ENCODE data around the gene TMEM259. TPM values are rescaled to one million over a fixed set of nuclear protein-coding genes. Genes with fewer than 3 reads are reported as not detected.

The TMEM259 gene
- total and polyA plus RNA-seq, 2 of the 13 experiments (the other 11 are each of a cell fraction or from before 2014, with no cell fraction given): 64.7 to 164 TPM

Small RNA genes lying within 50 kb of the gene (small RNA-seq; reads per million reads assigned to genes)
- 0 to 3.9 (median 0.65) reads per million in 3 experiments for gene RNU6-2 (ENCODE audit: insufficient read depth in 2 of 3, insufficient read length in 3 of 3, low read depth in 2 of 3, low replicate concordance in 1 of 3)

Other genes starting within 250 kb of the TMEM259 start
- 188 and 195 TPM in 2 replicates for gene PTBP1, start 223.7 kb downstream of the TMEM259 start, total RNA-seq (2016; rRNA removed; fragmentation: Illumina TruSeq; extraction: Trizol)
- 288 and 314 TPM in 2 replicates for gene PTBP1, start 223.7 kb downstream of the TMEM259 start, polyA plus RNA-seq (2011; rRNA removed)
- 0.07 TPM in 1 of 2 replicates, not detected in the other for gene PLPPR3, start 199.2 kb downstream of the TMEM259 start, total RNA-seq (2016; rRNA removed; fragmentation: Illumina TruSeq; extraction: Trizol)
- gene PLPPR3, start 199.2 kb downstream of the TMEM259 start, polyA plus RNA-seq (2011; rRNA removed): 0.16 and 0.17 TPM in 2 replicates
- gene AZU1, start 193.3 kb downstream of the TMEM259 start, total RNA-seq (2016; rRNA removed; fragmentation: Illumina TruSeq; extraction: Trizol): not detected in 2 replicates
- 0.08 TPM in 1 of 2 replicates, not detected in the other for gene AZU1, start 193.3 kb downstream of the TMEM259 start, polyA plus RNA-seq (2011; rRNA removed)
- not detected in 2 replicates for gene PRTN3, start 180.1 kb downstream of the TMEM259 start, total RNA-seq (2016; rRNA removed; fragmentation: Illumina TruSeq; extraction: Trizol)
- gene PRTN3, start 180.1 kb downstream of the TMEM259 start, polyA plus RNA-seq (2011; rRNA removed): 0.10 TPM in 1 of 2 replicates, not detected in the other
- not detected in 2 replicates for gene ELANE, start 168.8 kb downstream of the TMEM259 start, total RNA-seq (2016; rRNA removed; fragmentation: Illumina TruSeq; extraction: Trizol)
- not detected in 2 replicates for gene ELANE, start 168.8 kb downstream of the TMEM259 start, polyA plus RNA-seq (2011; rRNA removed)
- gene CFD, start 161.5 kb downstream of the TMEM259 start, total RNA-seq (2016; rRNA removed; fragmentation: Illumina TruSeq; extraction: Trizol): 3.6 and 4.6 TPM in 2 replicates
- 2.3 and 3.9 TPM in 2 replicates for gene CFD, start 161.5 kb downstream of the TMEM259 start, polyA plus RNA-seq (2011; rRNA removed)
- 14.8 and 18.4 TPM in 2 replicates for gene MED16, start 127.9 kb downstream of the TMEM259 start, total RNA-seq (2016; rRNA removed; fragmentation: Illumina TruSeq; extraction: Trizol)
- gene MED16, start 127.9 kb downstream of the TMEM259 start, polyA plus RNA-seq (2011; rRNA removed): 13.3 and 16.9 TPM in 2 replicates
- gene RNU6-9, start 127.6 kb downstream of the TMEM259 start, total RNA-seq (2016; rRNA removed; fragmentation: Illumina TruSeq; extraction: Trizol): under 0.01 TPM in 1 of 2 replicates, not detected in the other
- gene RNU6-9, start 127.6 kb downstream of the TMEM259 start, polyA plus RNA-seq (2011; rRNA removed): not detected in 2 replicates
- 21.8 and 26.2 TPM in 2 replicates for gene R3HDM4, start 107.9 kb downstream of the TMEM259 start, total RNA-seq (2016; rRNA removed; fragmentation: Illumina TruSeq; extraction: Trizol)
- 26.9 and 40.4 TPM in 2 replicates for gene R3HDM4, start 107.9 kb downstream of the TMEM259 start, polyA plus RNA-seq (2011; rRNA removed)
- gene KISS1R, start 103.8 kb downstream of the TMEM259 start, total RNA-seq (2016; rRNA removed; fragmentation: Illumina TruSeq; extraction: Trizol): 3.9 and 10.2 TPM in 2 replicates
- 1.1 and 1.5 TPM in 2 replicates for gene KISS1R, start 103.8 kb downstream of the TMEM259 start, polyA plus RNA-seq (2011; rRNA removed)
- gene ARID3A, start 95.1 kb downstream of the TMEM259 start, total RNA-seq (2016; rRNA removed; fragmentation: Illumina TruSeq; extraction: Trizol): 53.8 and 71.3 TPM in 2 replicates
- 77.9 and 102 TPM in 2 replicates for gene ARID3A, start 95.1 kb downstream of the TMEM259 start, polyA plus RNA-seq (2011; rRNA removed)
- gene WDR18, start 36.8 kb downstream of the TMEM259 start, total RNA-seq (2016; rRNA removed; fragmentation: Illumina TruSeq; extraction: Trizol): 47.6 and 49.7 TPM in 2 replicates
- gene WDR18, start 36.8 kb downstream of the TMEM259 start, polyA plus RNA-seq (2011; rRNA removed): 36.4 and 44.6 TPM in 2 replicates
- gene GRIN3B, start 20.7 kb downstream of the TMEM259 start, total RNA-seq (2016; rRNA removed; fragmentation: Illumina TruSeq; extraction: Trizol): 0.07 TPM in 1 of 2 replicates, not detected in the other
- gene GRIN3B, start 20.7 kb downstream of the TMEM259 start, polyA plus RNA-seq (2011; rRNA removed): 0.20 and 0.34 TPM in 2 replicates
- under 0.01 TPM in 1 of 2 replicates, not detected in the other for gene RNU6-2, start 399 bp upstream of the TMEM259 start, total RNA-seq (2016; rRNA removed; fragmentation: Illumina TruSeq; extraction: Trizol)
- not detected in 2 replicates for gene RNU6-2, start 399 bp upstream of the TMEM259 start, polyA plus RNA-seq (2011; rRNA removed)
- gene CNN2, start 5.5 kb upstream of the TMEM259 start, total RNA-seq (2016; rRNA removed; fragmentation: Illumina TruSeq; extraction: Trizol): 70.0 and 84.5 TPM in 2 replicates
- 58.1 and 63.6 TPM in 2 replicates for gene CNN2, start 5.5 kb upstream of the TMEM259 start, polyA plus RNA-seq (2011; rRNA removed)
- 1.3 and 4.4 TPM in 2 replicates for gene ABCA7, start 19.0 kb upstream of the TMEM259 start, total RNA-seq (2016; rRNA removed; fragmentation: Illumina TruSeq; extraction: Trizol)
- 32.4 and 41.2 TPM in 2 replicates for gene ABCA7, start 19.0 kb upstream of the TMEM259 start, polyA plus RNA-seq (2011; rRNA removed)
- 0.48 and 0.84 TPM in 2 replicates for gene ARHGAP45, start 46.0 kb upstream of the TMEM259 start, total RNA-seq (2016; rRNA removed; fragmentation: Illumina TruSeq; extraction: Trizol)
- gene ARHGAP45, start 46.0 kb upstream of the TMEM259 start, polyA plus RNA-seq (2011; rRNA removed): 32.0 and 40.3 TPM in 2 replicates
- gene POLR2E, start 74.3 kb upstream of the TMEM259 start, total RNA-seq (2016; rRNA removed; fragmentation: Illumina TruSeq; extraction: Trizol): 140 TPM in 2 replicates
- gene POLR2E, start 74.3 kb upstream of the TMEM259 start, polyA plus RNA-seq (2011; rRNA removed): 272 and 305 TPM in 2 replicates
- 426 and 535 TPM in 2 replicates for gene GPX4, start 82.9 kb upstream of the TMEM259 start, total RNA-seq (2016; rRNA removed; fragmentation: Illumina TruSeq; extraction: Trizol)
- gene GPX4, start 82.9 kb upstream of the TMEM259 start, polyA plus RNA-seq (2011; rRNA removed): 613 and 728 TPM in 2 replicates
- 5.8 and 10.4 TPM in 2 replicates for gene SBNO2, start 153.1 kb upstream of the TMEM259 start, total RNA-seq (2016; rRNA removed; fragmentation: Illumina TruSeq; extraction: Trizol)
- 8.6 and 10.8 TPM in 2 replicates for gene SBNO2, start 153.1 kb upstream of the TMEM259 start, polyA plus RNA-seq (2011; rRNA removed)
- gene STK11, start 184.7 kb upstream of the TMEM259 start, total RNA-seq (2016; rRNA removed; fragmentation: Illumina TruSeq; extraction: Trizol): 28.4 and 43.6 TPM in 2 replicates
- 27.5 and 40.8 TPM in 2 replicates for gene STK11, start 184.7 kb upstream of the TMEM259 start, polyA plus RNA-seq (2011; rRNA removed)
- gene CBARP, start 216.9 kb upstream of the TMEM259 start, total RNA-seq (2016; rRNA removed; fragmentation: Illumina TruSeq; extraction: Trizol): 0.27 and 1.2 TPM in 2 replicates
- gene CBARP, start 216.9 kb upstream of the TMEM259 start, polyA plus RNA-seq (2011; rRNA removed): 1.4 and 2.8 TPM in 2 replicates
- 78.7 and 88.0 TPM in 2 replicates for gene ATP5F1D, start 220.6 kb upstream of the TMEM259 start, total RNA-seq (2016; rRNA removed; fragmentation: Illumina TruSeq; extraction: Trizol)
- 39.4 and 49.3 TPM in 2 replicates for gene ATP5F1D, start 220.6 kb upstream of the TMEM259 start, polyA plus RNA-seq (2011; rRNA removed)
- 8.4 and 10.7 TPM in 2 replicates for gene MIDN, start 227.5 kb upstream of the TMEM259 start, total RNA-seq (2016; rRNA removed; fragmentation: Illumina TruSeq; extraction: Trizol)
- gene MIDN, start 227.5 kb upstream of the TMEM259 start, polyA plus RNA-seq (2011; rRNA removed): 18.0 and 19.6 TPM in 2 replicates
- 133 and 135 TPM in 2 replicates for gene CIRBP, start 248.2 kb upstream of the TMEM259 start, total RNA-seq (2016; rRNA removed; fragmentation: Illumina TruSeq; extraction: Trizol)
- gene CIRBP, start 248.2 kb upstream of the TMEM259 start, polyA plus RNA-seq (2011; rRNA removed): 140 and 177 TPM in 2 replicates

Data from HepG2 (cell line).